Progenitor cell of endocrine pancreas (in vitro differentiated cells): ENCODE measurements around the gene KDM1B. TPM values are rescaled to one million over a fixed set of nuclear protein-coding genes. Genes with fewer than 3 reads are reported as not detected.

ENCODE experiments used
- DNase-seq: peaks from one replicate; pipeline ENCODE4 v3.0.0; 2021; ENCODE audit warnings: low spot score; ENCODE audit not compliant: unreplicated experiment
- H3K27ac Mint-ChIP-seq: 2 replicates; pipeline ENCODE4 v1.8.0; 2021; ENCODE audit warnings: mild to moderate bottlenecking, moderate library complexity, mixed read lengths
- H3K27me3 Mint-ChIP-seq: 2 replicates; pipeline ENCODE4 v1.8.0; 2021; ENCODE audit warnings: mixed read lengths
- H3K36me3 Mint-ChIP-seq: 2 replicates; pipeline ENCODE4 v1.8.0; 2022; ENCODE audit warnings: mixed read lengths; ENCODE audit not compliant: insufficient read depth
- H3K4me1 Mint-ChIP-seq: 2 replicates; pipeline ENCODE4 v1.8.0; 2021; ENCODE audit warnings: low read depth, mixed read lengths
- H3K4me3 Mint-ChIP-seq: 2 replicates; pipeline ENCODE4 v1.8.0; 2021; ENCODE audit warnings: low read depth, mild to moderate bottlenecking, moderate library complexity, mixed read lengths
- H3K9me3 Mint-ChIP-seq: 2 replicates; pipeline ENCODE4 v1.8.0; 2021; ENCODE audit warnings: low read depth, mixed read lengths
- CTCF ChIP-seq: fragments of 200-600 bp; sonication (generic); IDR thresholded peaks from one replicate; pipeline ENCODE4 v1.5.0; 2021; ENCODE audit warnings: antibody characterized with exemption, mild to moderate bottlenecking; ENCODE audit not compliant: unreplicated experiment
- total RNA-seq: library from RNA; stranded (reverse); gene quantifications from 2 replicates; pipeline ENCODE4 v1.2.1, GENCODE V29; 2021

KDM1B gene
- total RNA-seq, 1 donor from 2014 or later: 21.7 TPM

GRCh38 chr6:18245642-18246041 is 90.4 kb downstream of the KDM1B start:
- no peaks in the 10 kb centered on the region for H3K27me3 Mint-ChIP-seq
- no peaks in the 10 kb centered on the region for H3K4me1 Mint-ChIP-seq
- no peak overlapping the region for H3K4me3 Mint-ChIP-seq
- no peak for DNase-seq
- peaks cover 29% of the 10 kb centered on the region for H3K36me3 Mint-ChIP-seq
- no peak overlapping the region for H3K27ac Mint-ChIP-seq
- H3K9me3 Mint-ChIP-seq: no peaks in the 10 kb centered on the region
- TF ChIP-seq CTCF: no peak

GRCh38 chr6:18246205-18246604 is 91.0 kb downstream of the KDM1B start:
- Mint-ChIP-seq H3K27me3 (no peaks in the 10 kb centered on the region), H3K27ac (no peak overlapping the region), H3K9me3 (no peaks in the 10 kb centered on the region), H3K36me3 (peaks cover 26% of the 10 kb centered on the region), H3K4me3 (no peak overlapping the region), H3K4me1 (no peaks in the 10 kb centered on the region)
- no peak for DNase-seq
- TF ChIP-seq CTCF: no peak

- TF ChIP-seq CTCF: no peak
- DNase-seq: no peak
- H3K9me3 Mint-ChIP-seq: no peaks in the 10 kb centered on the region
- H3K36me3 Mint-ChIP-seq: peaks cover 27% of the 10 kb centered on the region
- H3K27me3 Mint-ChIP-seq: no peaks in the 10 kb centered on the region
- no peak overlapping the region for H3K4me3 Mint-ChIP-seq
- H3K4me1 Mint-ChIP-seq: peaks cover 2% of the 10 kb centered on the region
- no peak overlapping the region for H3K27ac Mint-ChIP-seq
Measured at GRCh38 chr6:18247002-18247401, 91.8 kb downstream of the KDM1B start.

DNA sequence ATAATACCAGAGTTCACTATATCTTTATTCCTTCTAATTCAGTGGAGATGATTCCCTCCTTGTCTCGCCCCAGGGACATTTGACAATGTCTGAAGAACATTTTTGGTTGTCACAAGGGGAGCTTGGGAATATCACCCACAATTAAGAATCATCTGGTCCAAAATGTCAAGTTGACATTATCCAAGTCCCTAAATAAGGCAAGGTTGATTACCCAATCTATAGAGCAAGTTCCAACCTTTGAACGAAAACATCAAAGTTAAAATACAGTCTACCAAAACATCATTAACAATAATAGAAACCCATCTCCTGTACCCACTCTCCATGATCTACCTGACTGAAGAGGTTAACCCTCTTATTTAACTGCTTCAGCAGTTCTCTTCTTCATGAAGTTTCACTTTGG is 93.5 kb downstream of the KDM1B start:
- no peak for TF ChIP-seq CTCF
- Mint-ChIP-seq H3K36me3 (peaks cover 24% of the 10 kb centered on the region), H3K9me3 (no peaks in the 10 kb centered on the region), H3K27ac (no peak overlapping the region), H3K4me3 (no peak overlapping the region), H3K27me3 (no peaks in the 10 kb centered on the region), H3K4me1 (peaks cover 7% of the 10 kb centered on the region)
- no peak for DNase-seq

DNA sequence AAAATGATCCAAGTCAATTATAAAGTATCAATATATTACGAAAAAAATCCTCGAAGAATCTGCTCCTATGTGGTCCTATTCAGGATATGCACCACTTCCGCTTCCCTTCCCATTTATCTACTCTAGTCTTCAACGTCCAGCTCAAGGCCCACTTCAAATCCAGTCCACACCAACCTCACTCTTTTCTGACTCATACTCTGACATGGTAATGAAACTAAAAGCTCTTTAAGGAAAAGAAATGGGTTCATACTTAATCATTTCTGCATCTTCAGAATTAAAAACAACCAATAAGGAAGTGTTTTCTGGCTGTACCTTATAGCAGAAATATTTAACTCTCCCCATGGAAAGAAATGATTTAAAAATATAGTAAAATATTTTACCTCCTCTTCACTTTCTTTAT is 94.0 kb downstream of the KDM1B start:
- no peaks in the 10 kb centered on the region for H3K27me3 Mint-ChIP-seq
- peaks cover 23% of the 10 kb centered on the region for H3K36me3 Mint-ChIP-seq
- H3K27ac Mint-ChIP-seq: no peak overlapping the region

More for the DNA sequence above, 94.0 kb downstream of the KDM1B start:
- Mint-ChIP-seq H3K4me3 (no peak overlapping the region), H3K9me3 (no peaks in the 10 kb centered on the region), H3K4me1 (peaks cover 7% of the 10 kb centered on the region)
- TF ChIP-seq CTCF: no peak
- no peak for DNase-seq
